NCI-H146 (cell line): ENCODE data around the gene PRRT4.

ENCODE experiments used
- DNase-seq: peaks from one replicate; lab custom pipeline; 2025; lab: John Stamatoyannopoulos, UW

Gene PRRT4

DNA sequence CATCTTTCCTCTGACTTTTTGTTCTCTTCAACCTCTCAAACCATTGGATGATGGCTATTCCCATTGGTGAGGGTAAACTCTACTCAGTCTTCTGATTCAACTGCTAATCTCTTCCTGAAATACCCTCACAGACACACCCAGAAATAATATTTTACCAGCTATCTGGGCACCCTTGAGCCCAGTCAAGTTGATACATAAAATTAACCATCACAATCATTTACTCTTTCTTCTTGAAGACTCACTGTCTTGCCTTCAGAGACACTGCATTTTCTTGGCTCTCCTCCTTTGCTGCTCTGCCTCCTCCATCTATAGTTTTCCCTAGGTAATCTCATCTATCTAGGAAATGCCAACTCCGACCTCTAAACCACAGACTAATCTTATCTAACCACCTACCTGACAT is 12.6 kb upstream of the PRRT4 start:
- DNase-seq: no peak

DNA sequence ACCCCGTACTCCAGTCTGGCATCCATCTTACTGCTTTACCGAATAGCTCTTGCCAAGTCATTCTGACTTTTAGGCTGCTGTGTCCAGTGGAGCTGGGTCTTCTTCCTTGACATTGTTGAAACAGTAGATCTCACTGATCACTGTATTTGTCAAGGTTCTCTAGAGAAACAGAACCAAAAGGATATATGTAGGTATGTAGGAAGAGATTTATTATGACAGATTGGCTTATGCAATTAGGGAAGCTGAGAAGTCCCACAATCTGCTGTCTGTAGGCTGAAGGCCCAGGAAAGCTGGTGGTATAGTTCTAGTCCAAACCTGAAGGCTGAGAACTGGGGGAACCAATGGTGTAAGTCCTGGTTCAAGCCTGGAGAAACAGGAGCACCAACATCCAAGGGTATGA is 12.1 kb upstream of the PRRT4 start:
- DNase-seq: no peak

DNA sequence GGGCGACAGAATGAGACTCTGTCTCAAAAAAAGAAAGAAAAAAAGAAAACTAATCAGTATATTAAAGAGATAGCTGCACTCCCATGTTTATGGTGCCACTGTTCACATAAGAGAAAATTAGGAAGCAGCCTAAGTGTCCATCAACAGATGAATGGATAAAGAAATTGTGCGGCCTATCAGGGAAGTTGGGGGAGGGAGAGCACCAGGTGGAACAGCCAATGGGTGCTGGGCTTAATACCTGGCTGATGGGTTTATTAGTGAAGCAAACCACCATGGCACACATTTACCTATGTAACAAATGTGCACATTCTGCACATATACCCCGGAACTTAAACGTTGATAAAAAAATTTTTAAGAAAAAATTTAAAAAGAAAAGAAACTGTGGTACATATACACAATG is 9.0 kb upstream of the PRRT4 start:
- no peak for DNase-seq

DNA sequence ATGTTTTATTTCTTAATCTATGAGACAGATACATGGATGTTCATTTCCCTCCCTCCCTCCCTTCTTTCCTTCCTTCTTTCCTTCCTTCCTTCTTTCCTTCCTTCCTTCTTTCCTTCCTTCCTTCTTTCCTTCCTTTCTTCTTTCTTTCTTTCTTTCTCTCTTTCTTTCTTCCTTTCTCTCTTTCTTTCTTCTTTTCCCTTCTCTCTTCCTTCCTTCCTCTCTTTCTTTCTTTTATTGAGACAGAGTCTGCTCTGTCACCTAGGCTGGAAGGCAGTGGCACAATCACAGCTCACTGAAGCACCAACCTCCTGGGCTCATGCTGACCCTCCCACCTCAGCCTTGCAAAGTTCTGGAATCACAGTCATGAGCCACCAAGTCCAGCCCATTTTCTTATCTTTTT is 5.5 kb upstream of the PRRT4 start:
- no peak for DNase-seq

DNA sequence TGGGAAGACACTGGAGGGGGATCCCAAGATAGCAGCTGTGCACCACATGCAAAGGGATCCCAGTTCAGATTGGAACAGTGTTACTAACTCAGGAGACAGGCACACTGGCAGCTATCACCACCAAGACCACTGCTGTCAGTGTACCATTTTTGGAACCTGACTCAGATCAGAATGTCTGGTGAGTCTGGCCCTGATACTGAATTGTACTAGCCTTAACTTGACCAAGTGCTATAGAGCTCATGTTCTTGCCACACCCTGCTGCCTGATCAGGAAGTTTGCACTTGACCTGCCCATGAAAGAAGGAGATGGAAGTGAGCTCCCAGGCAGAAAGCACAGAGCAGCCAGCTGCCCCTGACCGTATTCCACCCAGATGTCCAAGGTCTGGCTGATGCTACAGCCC is 4.8 kb upstream of the PRRT4 start:
- DNase-seq: no peak

DNA sequence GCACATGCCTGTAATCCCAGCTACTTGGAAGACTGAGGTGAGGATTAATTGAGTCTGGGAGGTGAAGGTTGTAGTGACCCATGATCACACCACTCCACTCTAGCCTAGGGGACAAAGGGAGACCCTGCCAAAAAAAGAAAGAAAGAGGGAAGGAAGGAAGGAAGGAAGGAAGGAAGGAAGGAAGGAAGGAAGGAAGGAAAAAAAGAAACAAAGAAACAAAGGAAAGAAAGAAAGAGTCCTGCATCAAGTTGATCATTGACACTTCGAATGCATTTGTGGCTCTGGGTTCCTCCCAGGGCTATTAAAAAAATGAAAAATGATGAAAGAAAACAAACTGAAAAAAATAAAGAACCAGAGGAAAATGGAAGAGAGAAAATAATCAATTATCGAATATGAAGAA is 3.9 kb upstream of the PRRT4 start:
- DNase-seq: no peak

DNA sequence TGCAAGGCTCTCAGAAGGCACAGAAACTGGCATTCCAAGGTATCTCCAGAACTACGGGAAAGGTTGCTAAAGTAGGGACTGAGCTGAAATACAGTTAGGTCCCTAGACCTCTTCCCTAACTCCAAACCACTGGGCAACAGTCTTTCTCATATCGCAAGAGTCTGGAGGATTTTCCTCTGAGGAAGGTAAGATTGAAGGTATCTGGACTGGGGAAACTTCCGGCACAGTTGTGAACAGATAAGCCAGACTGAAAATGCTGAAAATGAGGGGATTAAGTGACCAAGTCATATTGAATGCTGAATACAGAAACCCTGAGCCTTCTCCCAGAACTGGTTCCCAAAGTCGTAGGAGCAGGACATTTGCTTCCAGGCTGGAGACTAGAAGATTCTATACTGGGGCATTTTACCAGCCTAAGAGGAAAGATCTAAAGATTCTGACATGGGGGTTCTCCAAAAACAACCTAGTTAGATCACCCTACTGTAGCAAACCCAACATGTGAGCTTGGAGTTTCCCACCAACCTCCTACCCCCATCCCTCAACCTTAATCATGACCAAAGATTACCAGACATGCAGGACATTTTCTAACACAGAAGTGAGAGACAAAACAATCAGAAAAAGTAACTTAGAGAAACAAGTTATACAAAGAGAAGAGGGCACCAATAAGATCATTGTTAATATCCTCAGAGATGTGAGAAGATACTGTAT is 2.8 kb upstream of the PRRT4 start:
- DNase-seq: no peak

DNA sequence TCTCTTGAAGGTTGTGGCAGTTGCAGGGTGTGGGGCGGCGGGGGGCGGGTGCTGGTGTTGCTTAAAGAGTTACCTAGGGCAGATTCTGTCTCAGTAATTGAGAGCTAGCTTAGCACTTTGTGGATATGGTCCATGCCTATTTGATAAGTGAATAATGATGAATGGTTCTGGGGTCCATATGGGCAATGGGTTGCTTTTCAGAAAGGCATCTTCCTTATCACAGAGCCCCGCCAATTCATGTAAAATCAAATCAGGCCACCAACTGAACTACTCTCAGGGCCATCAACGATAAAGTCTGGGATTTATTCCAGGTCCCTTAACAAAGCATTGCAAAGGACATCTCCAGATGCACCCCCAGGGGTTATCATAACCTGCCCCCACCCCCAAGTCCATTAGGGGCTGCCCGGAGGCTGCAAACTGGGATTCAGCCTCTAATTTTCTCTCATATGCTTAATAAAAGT is 1.8 kb upstream of the PRRT4 start:
- DNase-seq: no peak

DNA sequence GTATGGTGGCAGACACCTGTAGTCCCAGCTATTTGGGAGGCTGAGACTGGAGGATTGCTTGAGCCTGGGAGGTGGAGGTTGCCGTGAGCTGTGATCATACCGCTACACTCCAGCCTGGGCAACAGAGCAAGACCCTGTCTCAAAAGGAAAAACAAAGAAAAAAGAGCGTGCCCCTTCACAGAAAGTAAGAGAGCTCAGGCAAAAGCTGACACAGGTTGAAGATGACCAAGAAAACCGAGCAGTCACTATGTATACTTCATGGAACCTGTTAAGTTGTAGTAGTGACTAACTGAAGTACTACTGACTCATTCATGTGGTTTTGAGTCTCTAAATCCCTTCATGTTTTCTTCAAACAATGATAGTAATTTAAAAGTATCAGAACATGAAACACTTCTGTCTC is 1.2 kb upstream of the PRRT4 start:
- no peak for DNase-seq

DNA sequence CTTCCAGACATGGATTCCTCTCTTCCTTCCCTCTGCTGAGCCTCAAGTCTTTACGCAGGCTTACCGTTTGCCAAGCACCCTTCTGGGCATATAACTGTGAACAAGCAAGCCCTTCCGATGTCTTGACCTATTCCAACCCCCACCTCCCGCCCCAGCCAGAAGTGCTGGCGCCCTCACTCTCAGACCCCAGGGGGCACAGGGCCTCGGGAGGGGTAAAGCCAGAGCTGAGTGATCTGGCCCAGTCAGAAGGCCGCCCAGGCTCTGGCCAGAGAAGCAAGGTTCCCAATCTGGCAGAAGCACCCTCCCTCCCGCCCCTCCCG is 1.2 kb downstream of the PRRT4 start:
- DNase-seq: no peak

DNA sequence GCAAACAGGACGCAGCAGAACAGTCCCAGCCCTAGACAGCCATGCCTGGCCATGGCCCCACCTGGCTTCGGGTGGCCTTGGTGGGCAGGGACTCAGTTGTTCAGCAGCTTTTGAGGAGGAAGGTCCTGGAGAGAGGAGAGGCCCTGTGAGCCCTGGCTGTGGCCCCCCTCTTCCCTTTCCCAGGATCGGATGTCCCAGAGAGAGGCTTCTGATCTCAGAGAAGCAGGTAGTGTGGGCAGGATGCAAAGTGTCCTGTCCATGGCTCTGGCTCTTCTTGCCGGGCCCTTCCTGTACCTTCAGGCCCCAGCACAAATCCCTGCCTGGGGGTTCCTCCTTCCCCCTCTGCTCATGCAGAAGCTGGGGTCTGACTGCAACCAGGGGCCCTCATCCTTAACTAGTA is 1.6 kb downstream of the PRRT4 start:
- DNase-seq: no peak

DNA sequence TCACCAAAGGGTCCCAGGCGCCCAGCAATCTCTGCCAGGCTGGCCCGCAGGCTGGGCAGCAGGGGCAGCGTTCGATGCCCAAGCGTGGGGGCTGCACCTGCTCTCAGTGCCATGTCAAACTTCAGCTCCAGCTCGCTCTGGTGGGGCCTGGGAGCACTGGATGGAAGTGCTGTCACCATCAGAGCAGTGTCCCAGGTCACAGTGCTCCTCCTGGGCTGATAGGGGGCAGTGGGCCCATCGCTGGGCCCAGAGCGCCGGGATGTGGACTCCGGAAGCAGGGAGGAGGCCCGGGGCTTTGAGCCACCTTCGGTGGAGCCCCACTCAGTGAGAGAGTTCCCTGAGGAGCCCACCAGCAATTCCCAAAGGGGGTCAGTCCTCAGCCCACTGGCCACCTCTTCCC is 2.2 kb downstream of the PRRT4 start:
- no peak for DNase-seq

DNA sequence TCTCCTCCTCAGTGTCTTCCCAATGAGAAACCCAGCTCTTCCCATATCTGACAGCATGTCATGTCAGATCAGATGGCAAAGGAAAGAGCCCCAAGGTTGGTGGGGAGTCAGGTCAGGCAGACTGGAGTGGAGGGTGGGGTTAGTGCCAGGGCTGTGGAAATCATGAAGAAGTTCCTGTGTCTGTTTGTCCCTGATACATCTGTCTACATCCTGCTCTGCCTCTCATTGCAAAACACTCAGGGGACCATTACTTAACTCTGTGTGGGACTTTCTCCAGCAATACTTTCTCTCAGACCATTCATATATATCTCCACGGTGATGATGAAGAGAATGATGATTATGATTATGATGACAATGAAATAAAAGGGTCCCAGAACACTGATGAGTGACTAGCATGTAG is 3.3 kb downstream of the PRRT4 start:
- DNase-seq: no peak

DNA sequence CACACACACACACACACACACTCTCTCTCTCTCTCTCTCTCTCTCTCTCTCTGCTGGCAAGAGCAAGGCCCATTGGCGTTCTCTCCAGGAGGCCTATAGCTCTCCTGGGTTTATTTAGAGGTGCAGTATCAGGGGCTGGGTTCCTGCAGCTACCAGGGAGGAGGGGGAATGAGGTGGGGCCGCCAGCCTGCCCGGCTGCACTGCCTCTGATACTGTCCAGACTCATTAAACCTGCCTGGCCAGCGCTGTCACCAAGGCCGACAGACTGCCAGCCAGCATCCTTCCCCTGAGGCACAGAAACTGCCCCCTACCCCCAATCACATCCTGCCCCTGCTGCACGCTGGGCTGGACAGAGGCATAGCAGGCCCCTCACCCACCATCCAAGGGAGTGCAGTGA is 4.3 kb downstream of the PRRT4 start:
- DNase-seq: no peak

DNA sequence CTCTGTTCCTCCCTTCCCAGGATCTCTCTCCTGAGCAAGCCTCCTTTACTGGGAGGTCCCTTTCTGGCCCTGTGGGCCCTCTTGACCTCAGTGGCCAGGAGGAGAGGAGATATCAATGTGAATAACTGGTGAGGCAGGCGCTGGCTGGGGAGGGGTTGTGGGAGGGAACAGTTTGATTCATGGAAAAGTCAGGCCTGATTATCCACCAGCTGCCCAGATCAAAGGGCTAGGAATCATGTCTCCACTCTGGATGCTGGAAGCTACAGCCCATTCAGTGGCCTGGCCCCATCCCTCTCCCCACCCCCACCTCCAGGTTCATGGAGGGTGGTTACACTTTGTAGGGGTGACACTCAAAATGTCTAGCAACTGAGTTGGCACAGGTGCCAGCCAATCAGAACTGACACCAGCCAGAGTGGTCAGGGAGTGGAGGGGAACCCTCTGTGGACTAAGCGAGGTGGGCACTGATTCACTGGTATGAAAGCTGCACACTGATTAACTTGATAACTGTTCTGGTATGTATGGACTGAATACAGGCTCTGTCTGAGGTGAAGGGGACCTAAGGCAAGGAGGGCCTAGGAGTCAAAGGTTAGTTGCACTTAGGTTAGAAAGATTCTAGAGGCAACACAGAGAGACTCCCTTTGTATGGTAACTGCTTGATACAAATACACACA is 4.8 kb downstream of the PRRT4 start:
- no peak for DNase-seq

DNA sequence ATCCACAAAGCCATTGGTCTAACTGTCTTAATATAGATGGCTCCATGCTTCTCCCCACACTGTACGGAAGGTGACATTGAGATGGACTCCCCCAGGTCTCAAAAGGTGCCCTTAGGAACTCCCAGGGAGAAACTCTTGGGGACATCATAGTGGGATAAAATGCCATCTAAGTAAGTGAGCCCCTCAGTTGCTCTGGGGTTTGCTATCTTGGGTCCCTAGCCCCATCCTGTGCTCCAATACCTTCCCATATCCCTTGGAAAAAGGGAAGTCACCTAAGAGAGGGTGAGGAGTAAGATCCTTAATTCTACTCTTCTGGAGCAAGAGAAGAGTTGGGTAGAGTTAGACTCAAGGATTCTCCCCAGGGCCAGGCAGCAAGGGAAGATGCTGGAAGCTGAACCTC is 7.9 kb downstream of the PRRT4 start:
- DNase-seq: no peak

DNA sequence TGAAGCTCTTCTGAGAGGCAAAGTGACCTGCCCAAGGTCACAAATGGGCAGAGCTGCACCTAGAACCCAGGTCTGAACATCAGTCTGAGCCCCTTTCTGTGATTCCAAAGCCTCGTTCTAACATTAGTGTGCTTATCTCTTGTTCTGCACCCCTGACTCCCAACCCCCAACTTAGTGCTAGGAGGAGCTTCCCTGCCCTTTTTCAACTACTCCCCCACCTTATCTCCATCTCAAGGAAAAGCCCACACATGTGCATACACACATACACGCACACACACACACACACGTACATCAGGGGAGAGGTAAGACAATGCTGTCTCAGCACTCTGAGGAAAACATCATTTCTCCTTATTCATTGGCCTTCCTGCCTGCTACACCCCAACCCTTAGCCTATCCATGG is 8.3 kb downstream of the PRRT4 start:
- no peak for DNase-seq

DNA sequence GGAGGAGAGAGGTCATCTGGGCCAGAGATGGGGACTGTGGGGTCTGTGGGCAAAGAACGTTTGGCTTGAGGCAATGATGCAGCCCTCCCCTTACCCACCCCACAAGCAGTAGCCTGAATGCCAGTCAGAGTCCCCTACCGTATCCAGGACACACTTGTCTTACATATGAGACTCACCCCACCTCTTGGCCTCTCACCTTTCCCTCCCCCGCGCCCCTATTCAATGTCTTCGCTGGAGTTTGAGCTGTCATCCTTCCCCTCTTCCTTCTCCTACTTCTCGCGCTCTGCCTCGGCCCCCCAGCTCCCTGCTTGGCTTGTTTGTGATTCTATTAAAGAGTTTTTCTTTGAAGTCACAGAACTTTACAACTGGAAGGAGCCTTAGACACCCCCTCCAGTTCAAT is 8.9 kb downstream of the PRRT4 start:
- no peak for DNase-seq

DNA sequence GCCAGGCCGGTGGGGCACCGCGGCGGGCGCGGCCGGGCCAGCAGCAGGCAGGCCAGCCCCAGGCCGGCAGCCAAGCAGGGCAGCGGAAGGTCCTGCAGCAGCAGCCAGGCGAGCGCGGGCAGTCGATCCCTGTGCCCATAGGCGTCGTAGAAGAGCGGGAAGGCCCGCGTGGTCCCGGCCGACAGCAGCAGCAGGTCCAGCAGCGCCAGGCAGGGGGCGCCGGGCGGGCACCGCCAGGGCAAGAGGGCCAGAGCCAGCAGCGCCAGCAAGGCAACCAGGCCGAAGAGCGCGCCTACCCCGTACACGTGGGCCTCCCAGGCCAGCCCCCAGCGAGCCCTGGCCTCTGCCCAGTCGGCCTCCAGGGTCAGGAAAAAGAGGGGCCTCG is 9.3 kb downstream of the PRRT4 start:
- peak; percentile 81 for DNase-seq

DNA sequence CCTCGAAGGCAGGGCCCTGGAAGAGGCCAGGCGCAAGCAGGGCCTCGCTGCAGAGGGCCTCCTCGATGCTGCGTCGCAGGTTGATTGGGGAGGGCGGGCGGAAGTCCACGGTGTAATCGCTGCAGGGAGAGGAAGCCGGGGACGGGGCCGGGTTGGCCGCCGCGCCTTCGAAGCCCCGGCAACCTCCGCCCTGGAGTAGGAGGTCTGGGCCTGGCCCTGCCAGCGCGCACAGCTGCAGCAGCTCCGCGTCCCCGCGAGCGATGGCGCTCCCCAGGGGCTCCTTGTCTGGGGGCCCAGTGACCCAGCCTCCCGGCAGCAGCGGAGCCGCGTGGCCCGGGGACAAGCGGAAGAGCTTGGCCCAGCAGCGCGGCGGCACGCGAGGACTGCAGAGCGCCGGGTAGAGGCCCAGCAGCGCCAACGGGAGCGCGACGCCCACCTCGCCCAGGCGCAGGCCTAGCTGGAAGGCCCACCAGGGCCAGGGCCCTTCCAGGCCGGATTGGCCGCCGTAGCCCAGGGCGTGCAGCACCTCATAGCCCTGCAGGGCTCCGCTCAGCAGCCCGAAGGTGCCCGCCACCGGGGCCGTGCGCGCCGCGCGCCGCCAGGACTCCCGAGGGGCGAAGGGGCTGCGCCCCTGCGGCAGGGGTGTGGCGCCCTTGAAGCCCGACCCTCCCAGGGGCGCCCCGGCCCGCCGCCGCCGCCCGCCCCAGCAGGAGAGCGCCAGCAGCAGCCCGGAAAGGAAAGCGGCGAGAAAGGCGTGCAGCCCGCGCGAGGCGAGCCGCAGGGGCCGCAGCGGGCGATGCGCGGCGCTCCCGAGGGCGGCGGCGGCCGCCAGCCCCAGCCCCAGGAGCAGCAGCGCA is 10.0 kb downstream of the PRRT4 start:
- peak; percentile 44 for DNase-seq

DNA sequence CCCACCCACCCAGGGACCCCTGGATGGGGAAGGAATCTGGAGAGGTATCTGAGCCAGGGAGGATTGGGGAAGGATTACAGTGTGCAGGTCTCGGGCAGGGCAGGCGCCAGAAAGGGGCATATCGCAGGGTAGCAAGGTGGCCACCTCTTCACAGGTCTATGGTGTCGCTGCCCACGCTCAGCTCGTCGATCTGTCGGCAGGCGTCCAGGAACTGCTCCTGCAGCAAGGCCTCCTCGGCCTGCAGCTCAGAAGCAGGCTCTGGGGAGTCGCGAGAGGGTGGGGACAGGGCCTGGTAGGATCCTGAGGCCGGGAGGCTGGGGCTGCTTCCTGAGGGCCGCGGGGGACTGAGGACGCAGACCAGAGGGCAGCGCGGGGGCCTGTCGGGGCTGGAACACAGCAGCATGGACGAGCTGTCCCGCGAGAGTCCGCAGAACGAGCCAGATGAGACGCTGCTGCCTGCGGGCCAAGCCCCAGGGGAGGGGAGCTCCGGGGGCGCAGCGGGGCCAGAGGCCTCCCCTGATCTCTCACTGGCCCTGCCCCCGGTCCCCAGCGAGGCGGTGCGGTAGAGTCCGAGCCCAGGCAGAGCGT is 10.7 kb downstream of the PRRT4 start:
- DNase-seq: no peak

DNA sequence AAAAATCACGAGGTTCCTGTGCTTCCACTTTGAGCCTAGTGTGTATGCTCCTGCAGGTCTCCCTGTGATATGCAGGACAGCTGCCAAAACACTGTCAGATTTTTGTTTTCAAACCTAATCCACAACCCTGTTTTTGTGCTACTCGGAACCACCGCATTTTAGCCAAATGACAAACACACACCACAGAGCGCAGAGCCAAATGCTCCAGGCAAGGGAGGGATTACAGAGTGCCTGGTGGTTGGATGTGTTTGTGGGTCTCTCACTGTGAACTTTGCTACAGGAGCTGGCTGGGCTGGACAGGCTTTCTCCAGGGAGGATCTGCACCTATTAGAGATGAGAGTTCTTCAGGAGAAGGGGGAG is 12.0 kb downstream of the PRRT4 start:
- no peak for DNase-seq

DNA sequence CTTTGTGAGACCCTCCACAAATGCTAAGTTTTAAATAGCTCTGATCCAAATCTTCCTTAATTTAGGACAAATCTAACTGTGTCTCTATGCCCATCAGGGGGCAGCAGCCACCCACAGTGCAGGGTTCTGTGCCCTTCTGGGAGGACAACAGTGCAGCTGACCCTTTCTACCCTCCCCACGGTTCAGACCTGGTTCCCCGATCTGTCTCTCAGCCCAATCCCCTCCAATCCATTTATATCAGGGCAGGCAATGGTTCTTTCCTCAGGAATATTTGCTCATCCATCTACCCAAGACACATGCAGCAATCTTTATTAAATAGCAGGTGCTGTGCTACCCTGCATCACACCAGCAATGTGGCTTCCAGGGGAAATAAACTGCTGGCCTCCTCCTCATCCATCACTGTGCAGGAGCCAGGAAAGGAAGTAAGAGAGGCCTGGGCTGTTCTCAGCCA is 13.8 kb downstream of the PRRT4 start:
- DNase-seq: peak; percentile 48
